ENCODE data around the gene UBAP1.
"Not testable (repeated sequence)": the region's sequence is repeated elsewhere in the genome, so short reads cannot be mapped to it uniquely, and the experiment has no call there.

Gene UBAP1

GRCh38 chr9:34256104-34256503, 77.3 kb downstream of the UBAP1 start:
- no peak for DNase-seq (ENCODE audit: low spot score in 2 of 2)
- peak overlapping the region; percentile 43 for H3K27ac Mint-ChIP-seq
- no peaks in the 10 kb centered on the region for H3K9me3 Mint-ChIP-seq
- H3K36me3 Mint-ChIP-seq = peaks cover 39% of the 10 kb centered on the region
- no peak overlapping the region for H3K4me3 Mint-ChIP-seq
- H3K4me1 Mint-ChIP-seq = no peaks in the 10 kb centered on the region
- no peak for ATAC-seq

GRCh38 chr9:34256987-34257585, 78.2 kb downstream of the UBAP1 start:
- no peak overlapping the region for H3K4me3 Mint-ChIP-seq
- peaks cover 30% of the 10 kb centered on the region for H3K36me3 Mint-ChIP-seq
- peak overlapping the region; percentile 55 for H3K27ac Mint-ChIP-seq
- DNase-seq (ENCODE audit: low spot score in 2 of 2) (no peak), ATAC-seq (no peak)
- H3K9me3 Mint-ChIP-seq = no peaks in the 10 kb centered on the region
- H3K4me1 Mint-ChIP-seq = no peaks in the 10 kb centered on the region

GRCh38 chr9:34259315-34259714, 80.5 kb downstream of the UBAP1 start:
- peak; percentile 36 for ATAC-seq
- peaks cover 14% of the 10 kb centered on the region for H3K36me3 Mint-ChIP-seq
- no peak overlapping the region for H3K4me3 Mint-ChIP-seq
- no peak for DNase-seq (ENCODE audit: low spot score in 2 of 2)
- H3K27ac Mint-ChIP-seq = peak overlapping the region; percentile 35
- H3K4me1 Mint-ChIP-seq = no peaks in the 10 kb centered on the region
- no peaks in the 10 kb centered on the region for H3K9me3 Mint-ChIP-seq

- no peak overlapping the region for H3K27ac Mint-ChIP-seq
- no peaks in the 10 kb centered on the region for H3K4me1 Mint-ChIP-seq
- ATAC-seq = no peak
Observed at GRCh38 chr9:34262971-34263370, 84.1 kb downstream of the UBAP1 start.

GRCh38 chr9:34267660-34268059, 88.8 kb downstream of the UBAP1 start:
- Mint-ChIP-seq H3K27ac (no peak overlapping the region), H3K4me3 (no peak overlapping the region), H3K36me3 (no peaks in the 10 kb centered on the region), H3K4me1 (no peaks in the 10 kb centered on the region), H3K9me3 (no peaks in the 10 kb centered on the region)
- no peak for ATAC-seq
- DNase-seq (ENCODE audit: low spot score in 2 of 2) = no peak

More at GRCh38 chr9:34262971-34263370, 84.1 kb downstream of the UBAP1 start:
- no peaks in the 10 kb centered on the region for H3K9me3 Mint-ChIP-seq
- no peaks in the 10 kb centered on the region for H3K36me3 Mint-ChIP-seq
- no peak for DNase-seq (ENCODE audit: low spot score in 2 of 2)
- no peak overlapping the region for H3K4me3 Mint-ChIP-seq

GRCh38 chr9:34271265-34272006, 92.6 kb downstream of the UBAP1 start:
- Mint-ChIP-seq H3K4me1 (no peaks in the 10 kb centered on the region), H3K36me3 (no peaks in the 10 kb centered on the region), H3K4me3 (no peak overlapping the region), H3K9me3 (no peaks in the 10 kb centered on the region), H3K27ac (no peak overlapping the region)
- no peak for ATAC-seq
- DNase-seq (ENCODE audit: low spot score in 2 of 2) = no peak

- no peaks in the 10 kb centered on the region for H3K4me1 Mint-ChIP-seq
Observed at GRCh38 chr9:34272101-34272541, 93.3 kb downstream of the UBAP1 start.

GRCh38 chr9:34273588-34273987, 94.7 kb downstream of the UBAP1 start:
- ATAC-seq; H3K9me3 Mint-ChIP-seq; DNase-seq (ENCODE audit: low spot score in 2 of 2); H3K27ac Mint-ChIP-seq; H3K4me3 Mint-ChIP-seq; H3K36me3 Mint-ChIP-seq; H3K4me1 Mint-ChIP-seq: not testable (repeated sequence)

More at GRCh38 chr9:34272101-34272541, 93.3 kb downstream of the UBAP1 start:
- Mint-ChIP-seq H3K36me3 (no peaks in the 10 kb centered on the region), H3K4me3 (no peak overlapping the region), H3K9me3 (no peaks in the 10 kb centered on the region), H3K27ac (no peak overlapping the region)
- ATAC-seq = no peak
- DNase-seq (ENCODE audit: low spot score in 2 of 2) = no peak

GRCh38 chr9:34275811-34276210, 97.0 kb downstream of the UBAP1 start:
- no peak overlapping the region for H3K4me3 Mint-ChIP-seq
- ATAC-seq (no peak), DNase-seq (ENCODE audit: low spot score in 2 of 2) (no peak)
- H3K36me3 Mint-ChIP-seq = no peaks in the 10 kb centered on the region
- no peak overlapping the region for H3K27ac Mint-ChIP-seq
- H3K9me3 Mint-ChIP-seq = no peaks in the 10 kb centered on the region
- no peaks in the 10 kb centered on the region for H3K4me1 Mint-ChIP-seq

DNA sequence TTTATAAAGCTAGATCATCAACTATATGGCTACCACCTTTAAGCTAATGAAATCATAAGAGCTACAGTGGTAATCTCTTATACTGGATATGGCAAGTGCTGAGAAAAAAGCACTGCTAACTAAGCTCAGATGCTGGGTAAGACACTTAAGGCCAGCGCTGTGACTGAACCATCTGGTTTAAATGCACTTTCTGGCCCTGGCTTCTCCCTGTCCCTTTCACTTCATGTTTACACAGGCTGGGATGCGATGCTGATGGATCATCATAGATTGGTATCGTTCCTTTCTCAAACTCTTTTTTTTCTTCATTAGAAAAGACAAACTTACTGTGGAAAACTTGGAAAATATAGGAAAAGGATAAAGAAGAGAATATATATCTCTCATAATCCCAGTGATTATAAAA, 97.9 kb downstream of the UBAP1 start:
- ATAC-seq (no peak), DNase-seq (ENCODE audit: low spot score in 2 of 2) (no peak)
- Mint-ChIP-seq H3K4me3 (no peak overlapping the region), H3K9me3 (no peaks in the 10 kb centered on the region), H3K27ac (no peak overlapping the region), H3K4me1 (no peaks in the 10 kb centered on the region), H3K36me3 (no peaks in the 10 kb centered on the region)

GRCh38 chr9:34279411-34279810, 100.6 kb downstream of the UBAP1 start:
- Mint-ChIP-seq H3K4me1 (no peaks in the 10 kb centered on the region), H3K27ac (no peak overlapping the region), H3K9me3 (no peaks in the 10 kb centered on the region), H3K36me3 (peaks cover 2% of the 10 kb centered on the region), H3K4me3 (no peak overlapping the region)
- DNase-seq (ENCODE audit: low spot score in 2 of 2) (no peak), ATAC-seq (no peak)

DNA sequence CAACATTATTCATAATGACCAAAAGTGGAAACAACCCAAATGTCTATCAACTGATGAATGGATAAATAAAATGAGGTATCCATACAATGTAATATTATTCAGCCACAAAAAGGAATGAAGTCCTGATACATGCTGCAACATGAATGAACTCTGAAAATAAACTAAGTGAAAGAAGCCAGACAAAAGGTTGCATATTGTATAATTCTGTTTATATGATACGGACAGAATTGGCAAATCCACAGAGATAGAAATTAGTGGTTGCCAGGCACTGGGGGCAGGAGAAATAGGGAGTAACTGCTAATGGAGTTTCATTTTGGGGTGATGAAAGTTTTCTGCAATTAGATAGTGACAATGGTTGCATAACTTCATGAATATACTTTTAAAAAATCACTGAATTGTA, 103.3 kb downstream of the UBAP1 start:
- no peaks in the 10 kb centered on the region for H3K4me1 Mint-ChIP-seq
- no peak overlapping the region for H3K4me3 Mint-ChIP-seq
- no peak for ATAC-seq
- H3K9me3 Mint-ChIP-seq = no peaks in the 10 kb centered on the region
- H3K27ac Mint-ChIP-seq = no peak overlapping the region
- peaks cover 12% of the 10 kb centered on the region for H3K36me3 Mint-ChIP-seq
- no peak for DNase-seq (ENCODE audit: low spot score in 2 of 2)

DNA sequence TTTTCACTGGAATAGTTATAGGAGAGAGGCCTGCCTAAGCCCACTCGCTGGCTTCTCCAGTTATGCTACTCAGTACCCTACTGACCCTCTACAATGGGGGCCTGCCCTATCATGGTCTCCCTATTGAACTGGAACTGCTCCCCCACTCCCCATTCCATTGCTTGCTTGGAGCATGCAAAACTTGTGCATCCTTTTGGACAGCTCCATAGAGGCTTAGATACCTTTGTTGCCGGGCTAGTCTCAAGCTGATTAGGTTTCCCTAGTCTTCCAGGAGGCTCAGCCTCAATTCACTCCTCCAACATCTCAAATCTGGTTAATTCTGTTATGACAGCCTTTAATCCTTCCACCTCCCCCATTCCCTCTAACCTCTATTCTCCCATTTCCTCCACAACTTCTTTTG, 110.3 kb downstream of the UBAP1 start:
- Mint-ChIP-seq H3K27ac (no peak overlapping the region), H3K9me3 (no peaks in the 10 kb centered on the region), H3K36me3 (peaks cover 12% of the 10 kb centered on the region), H3K4me3 (no peak overlapping the region), H3K4me1 (no peaks in the 10 kb centered on the region)
- DNase-seq (ENCODE audit: low spot score in 2 of 2) = no peak
- no peak for ATAC-seq

DNA sequence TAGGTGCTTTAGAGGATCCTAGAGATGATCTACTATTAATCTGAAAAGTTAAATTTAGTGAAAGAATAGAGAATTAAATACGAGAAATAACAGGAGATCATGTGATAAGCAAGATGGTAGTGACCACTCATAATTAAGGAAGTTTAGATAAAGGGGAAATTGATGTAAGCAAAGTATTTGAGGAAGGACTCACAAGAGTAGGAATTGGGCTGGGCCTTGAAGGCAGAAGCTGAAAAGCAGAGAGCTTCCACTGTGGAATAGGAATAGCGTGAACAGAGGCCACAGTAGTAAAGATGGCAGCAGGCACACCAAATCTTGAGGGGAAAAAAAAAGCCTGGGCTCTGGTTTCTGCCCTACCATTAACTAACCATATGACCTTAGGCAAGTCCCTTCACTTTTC, 112.2 kb downstream of the UBAP1 start:
- no peak for ATAC-seq
- no peaks in the 10 kb centered on the region for H3K9me3 Mint-ChIP-seq
- no peaks in the 10 kb centered on the region for H3K4me1 Mint-ChIP-seq
- H3K27ac Mint-ChIP-seq = no peak overlapping the region
- H3K36me3 Mint-ChIP-seq = no peaks in the 10 kb centered on the region
- no peak overlapping the region for H3K4me3 Mint-ChIP-seq
- no peak for DNase-seq (ENCODE audit: low spot score in 2 of 2)

GRCh38 chr9:34291423-34291822, 112.6 kb downstream of the UBAP1 start:
- ATAC-seq = no peak
- H3K9me3 Mint-ChIP-seq = no peaks in the 10 kb centered on the region
- H3K36me3 Mint-ChIP-seq = no peaks in the 10 kb centered on the region
- DNase-seq (ENCODE audit: low spot score in 2 of 2) = no peak
- no peak overlapping the region for H3K4me3 Mint-ChIP-seq
- no peaks in the 10 kb centered on the region for H3K4me1 Mint-ChIP-seq
- H3K27ac Mint-ChIP-seq = no peak overlapping the region

- Mint-ChIP-seq H3K36me3 (no peaks in the 10 kb centered on the region), H3K27ac (no peak overlapping the region), H3K4me3 (no peak overlapping the region), H3K4me1 (no peaks in the 10 kb centered on the region), H3K9me3 (no peaks in the 10 kb centered on the region)
- ATAC-seq (no peak), DNase-seq (ENCODE audit: low spot score in 2 of 2) (no peak)
Observed at GRCh38 chr9:34292552-34292951, 113.7 kb downstream of the UBAP1 start.

Measured in stimulated activated effector memory CD8-positive, alpha-beta T cell treated with anti-CD3 and anti-CD28 coated beads, Interleukin-12 subunit alpha, Interleukin-12 subunit beta, amount 100 ng/mL, for 72 hours (primary cell).